ENCODE data around the gene APPBP2. TPM values are rescaled to one million over a fixed set of nuclear protein-coding genes. Genes with fewer than 3 reads are reported as not detected.
A peak's percentile ranks its signal among the peaks of the same experiment; 100 is the strongest.

Gene APPBP2
- total RNA-seq, 1 donor from 2014 or later, result 34.8 TPM

DNA sequence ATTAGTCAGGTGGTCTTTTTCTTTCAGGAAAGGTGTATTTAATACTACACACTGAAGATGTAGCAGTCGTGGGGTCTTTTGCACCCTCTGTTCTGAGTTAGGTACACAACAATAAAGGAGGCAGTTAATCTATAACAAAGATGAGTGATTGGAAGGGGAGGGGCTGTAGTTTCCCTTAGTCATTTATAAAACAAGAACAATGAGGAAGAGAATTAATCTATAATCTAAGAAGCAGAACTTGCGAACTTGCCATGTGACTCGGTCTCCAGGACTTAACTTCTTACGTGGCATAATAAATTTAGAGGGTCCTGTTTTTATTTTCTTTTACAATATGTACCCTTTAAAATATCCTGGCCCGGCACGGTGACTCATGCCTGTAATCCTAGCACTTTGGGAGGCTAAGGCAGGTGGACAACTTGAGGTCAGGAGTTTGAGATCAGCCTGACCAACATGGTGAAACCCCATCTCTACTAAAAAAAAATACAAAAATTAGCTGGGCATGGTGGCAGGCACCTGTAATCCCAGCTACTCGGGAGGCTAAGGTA, 8.6 kb upstream of the APPBP2 start:
- Mint-ChIP-seq H3K36me3 (ENCODE audit: low read depth, unreplicated experiment) (no peaks in the 10 kb centered on the region), H3K9me3 (ENCODE audit: unreplicated experiment) (no peaks in the 10 kb centered on the region), H3K27ac (ENCODE audit: unreplicated experiment) (no peak overlapping the region), H3K4me1 (ENCODE audit: unreplicated experiment) (peaks cover 5% of the 10 kb centered on the region), H3K4me3 (ENCODE audit: unreplicated experiment) (no peak overlapping the region), H3K27me3 (ENCODE audit: unreplicated experiment) (peaks cover 2% of the 10 kb centered on the region)
- TF ChIP-seq, protein P1, sequence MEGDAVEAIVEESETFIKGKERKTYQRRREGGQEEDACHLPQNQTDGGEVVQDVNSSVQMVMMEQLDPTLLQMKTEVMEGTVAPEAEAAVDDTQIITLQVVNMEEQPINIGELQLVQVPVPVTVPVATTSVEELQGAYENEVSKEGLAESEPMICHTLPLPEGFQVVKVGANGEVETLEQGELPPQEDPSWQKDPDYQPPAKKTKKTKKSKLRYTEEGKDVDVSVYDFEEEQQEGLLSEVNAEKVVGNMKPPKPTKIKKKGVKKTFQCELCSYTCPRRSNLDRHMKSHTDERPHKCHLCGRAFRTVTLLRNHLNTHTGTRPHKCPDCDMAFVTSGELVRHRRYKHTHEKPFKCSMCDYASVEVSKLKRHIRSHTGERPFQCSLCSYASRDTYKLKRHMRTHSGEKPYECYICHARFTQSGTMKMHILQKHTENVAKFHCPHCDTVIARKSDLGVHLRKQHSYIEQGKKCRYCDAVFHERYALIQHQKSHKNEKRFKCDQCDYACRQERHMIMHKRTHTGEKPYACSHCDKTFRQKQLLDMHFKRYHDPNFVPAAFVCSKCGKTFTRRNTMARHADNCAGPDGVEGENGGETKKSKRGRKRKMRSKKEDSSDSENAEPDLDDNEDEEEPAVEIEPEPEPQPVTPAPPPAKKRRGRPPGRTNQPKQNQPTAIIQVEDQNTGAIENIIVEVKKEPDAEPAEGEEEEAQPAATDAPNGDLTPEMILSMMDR (IDR thresholded peaks at IDR 0.05; ENCODE audit: unreplicated experiment), result no peak
- DNase-seq (ENCODE audit: low spot score), result no peak

DNA sequence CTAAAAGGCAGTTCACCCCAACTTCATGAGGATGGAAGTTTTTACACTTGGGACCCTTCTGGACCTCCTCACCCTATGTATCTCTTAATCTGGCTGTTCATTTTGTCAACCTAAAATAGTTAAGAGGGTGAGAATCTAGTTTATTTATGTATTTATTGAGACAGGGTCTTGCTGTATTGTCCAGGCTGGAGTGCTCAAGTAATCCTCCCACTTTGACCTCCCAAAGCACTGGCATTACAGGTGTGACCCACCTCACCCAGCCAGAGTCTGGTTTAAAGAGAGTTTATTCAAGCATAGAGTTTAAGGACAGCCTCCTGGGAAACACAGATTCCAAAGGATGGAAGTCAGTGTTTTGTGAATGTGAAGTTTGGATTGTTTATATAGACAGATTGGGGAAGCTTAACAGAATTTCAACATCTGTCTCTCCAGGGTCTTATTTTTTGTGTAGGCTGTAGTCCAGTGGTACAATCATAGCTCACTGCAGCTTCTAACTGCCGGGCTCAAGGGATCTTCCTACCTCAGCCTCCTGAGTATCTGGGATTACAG, 8.0 kb upstream of the APPBP2 start:
- H3K36me3 Mint-ChIP-seq (ENCODE audit: low read depth, unreplicated experiment), result no peaks in the 10 kb centered on the region
- H3K27me3 Mint-ChIP-seq (ENCODE audit: unreplicated experiment), result peaks cover 2% of the 10 kb centered on the region
- no peak overlapping the region for H3K27ac Mint-ChIP-seq (ENCODE audit: unreplicated experiment)
- no peak overlapping the region for H3K4me3 Mint-ChIP-seq (ENCODE audit: unreplicated experiment)
- no peak for DNase-seq (ENCODE audit: low spot score)
- H3K4me1 Mint-ChIP-seq (ENCODE audit: unreplicated experiment), result peaks cover 7% of the 10 kb centered on the region
- TF ChIP-seq, protein P1 (IDR thresholded peaks at IDR 0.05; ENCODE audit: unreplicated experiment), result no peak
- no peaks in the 10 kb centered on the region for H3K9me3 Mint-ChIP-seq (ENCODE audit: unreplicated experiment)

DNA sequence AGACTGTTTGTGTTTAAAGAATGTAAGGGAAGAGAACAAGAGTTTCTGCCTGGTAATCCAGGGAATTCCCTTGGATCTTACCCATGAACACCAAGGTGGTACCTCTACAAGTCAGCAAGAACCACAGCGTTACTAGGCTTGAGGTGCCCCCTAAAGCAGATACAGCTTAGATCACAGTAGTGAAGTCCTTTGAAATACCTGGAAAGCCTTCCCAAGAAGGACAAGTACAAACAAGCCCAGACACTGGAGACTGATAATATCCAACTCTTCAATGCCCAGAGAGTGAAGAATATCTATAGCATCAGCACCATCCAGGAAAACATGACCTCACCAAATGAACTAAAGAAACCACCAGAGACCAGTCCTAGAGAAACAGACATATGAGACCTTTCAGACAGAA, 3.8 kb upstream of the APPBP2 start:
- Mint-ChIP-seq H3K4me3 (ENCODE audit: unreplicated experiment) (no peak overlapping the region), H3K27me3 (ENCODE audit: unreplicated experiment) (peaks cover 6% of the 10 kb centered on the region), H3K27ac (ENCODE audit: unreplicated experiment) (peak overlapping the region; percentile 32), H3K9me3 (ENCODE audit: unreplicated experiment) (no peaks in the 10 kb centered on the region), H3K4me1 (ENCODE audit: unreplicated experiment) (peaks cover 21% of the 10 kb centered on the region), H3K36me3 (ENCODE audit: low read depth, unreplicated experiment) (peaks cover 12% of the 10 kb centered on the region)
- TF ChIP-seq, protein P1 (IDR thresholded peaks at IDR 0.05; ENCODE audit: unreplicated experiment), result no peak
- DNase-seq (ENCODE audit: low spot score), result no peak

DNA sequence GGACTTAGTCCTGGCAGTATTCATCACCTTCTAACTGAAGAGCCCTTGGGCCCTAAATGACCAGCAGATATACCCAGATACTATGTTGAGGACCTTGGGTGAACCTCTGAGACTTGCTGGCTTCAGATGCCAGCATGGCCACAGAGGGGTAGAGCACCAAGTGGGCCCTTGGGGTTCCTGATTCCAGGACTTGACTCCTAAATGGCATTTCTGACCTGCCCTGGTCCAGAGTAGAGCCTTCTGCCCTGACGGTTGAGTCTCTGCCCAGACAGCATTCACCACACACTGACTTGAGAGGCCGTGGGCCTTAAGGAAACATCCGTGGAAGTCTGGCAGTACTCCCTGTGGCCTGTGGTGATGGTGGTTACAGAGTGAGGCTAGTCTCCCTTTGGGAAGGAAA, 2.8 kb upstream of the APPBP2 start:
- H3K27ac Mint-ChIP-seq (ENCODE audit: unreplicated experiment), result no peak overlapping the region
- H3K4me1 Mint-ChIP-seq (ENCODE audit: unreplicated experiment), result peaks cover 21% of the 10 kb centered on the region
- H3K4me3 Mint-ChIP-seq (ENCODE audit: unreplicated experiment), result no peak overlapping the region
- H3K9me3 Mint-ChIP-seq (ENCODE audit: unreplicated experiment), result no peaks in the 10 kb centered on the region
- no peak for DNase-seq (ENCODE audit: low spot score)
- peaks cover 6% of the 10 kb centered on the region for H3K27me3 Mint-ChIP-seq (ENCODE audit: unreplicated experiment)
- H3K36me3 Mint-ChIP-seq (ENCODE audit: low read depth, unreplicated experiment), result peaks cover 12% of the 10 kb centered on the region
- TF ChIP-seq, protein P1 (IDR thresholded peaks at IDR 0.05; ENCODE audit: unreplicated experiment), result no peak

DNA sequence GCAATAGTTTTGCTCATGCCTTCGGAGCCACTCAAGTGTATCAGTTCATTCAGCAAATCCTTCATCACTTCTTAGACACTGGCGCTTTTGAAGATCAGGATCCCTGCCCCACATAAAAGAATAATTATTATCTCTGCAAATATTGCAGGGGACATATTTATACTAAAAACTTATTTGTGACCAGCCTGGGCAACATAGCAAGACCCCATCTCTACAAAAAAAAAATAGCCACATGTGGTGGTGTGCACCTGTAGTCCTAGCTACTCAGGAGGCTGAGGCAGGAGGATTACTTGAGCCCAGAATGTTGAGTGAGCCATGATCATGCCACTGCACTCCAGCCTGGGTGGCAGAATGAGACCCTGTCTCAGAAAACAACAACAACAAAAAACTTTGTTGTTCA, 1.7 kb upstream of the APPBP2 start:
- H3K27ac Mint-ChIP-seq (ENCODE audit: unreplicated experiment), result no peak overlapping the region
- H3K36me3 Mint-ChIP-seq (ENCODE audit: low read depth, unreplicated experiment), result peaks cover 12% of the 10 kb centered on the region
- H3K4me1 Mint-ChIP-seq (ENCODE audit: unreplicated experiment), result peaks cover 24% of the 10 kb centered on the region
- no peak for DNase-seq (ENCODE audit: low spot score)
- H3K9me3 Mint-ChIP-seq (ENCODE audit: unreplicated experiment), result no peaks in the 10 kb centered on the region
- peaks cover 6% of the 10 kb centered on the region for H3K27me3 Mint-ChIP-seq (ENCODE audit: unreplicated experiment)
- TF ChIP-seq, protein P1 (IDR thresholded peaks at IDR 0.05; ENCODE audit: unreplicated experiment), result no peak
- H3K4me3 Mint-ChIP-seq (ENCODE audit: unreplicated experiment), result no peak overlapping the region

All from endothelial cell (in vitro differentiated cells).